Suppressor macrophage treated with lipopolysaccharide for 4 hours (primary cell): ENCODE results near the gene IL32.
"Not testable (repeated sequence)": the region's sequence is repeated elsewhere in the genome, so short reads cannot be mapped to it uniquely, and the experiment has no call there.

Experiments
- DNase-seq: peaks from one replicate; pipeline ENCODE4 v3.0.0-alpha.2; 2020

Gene IL32

DNA sequence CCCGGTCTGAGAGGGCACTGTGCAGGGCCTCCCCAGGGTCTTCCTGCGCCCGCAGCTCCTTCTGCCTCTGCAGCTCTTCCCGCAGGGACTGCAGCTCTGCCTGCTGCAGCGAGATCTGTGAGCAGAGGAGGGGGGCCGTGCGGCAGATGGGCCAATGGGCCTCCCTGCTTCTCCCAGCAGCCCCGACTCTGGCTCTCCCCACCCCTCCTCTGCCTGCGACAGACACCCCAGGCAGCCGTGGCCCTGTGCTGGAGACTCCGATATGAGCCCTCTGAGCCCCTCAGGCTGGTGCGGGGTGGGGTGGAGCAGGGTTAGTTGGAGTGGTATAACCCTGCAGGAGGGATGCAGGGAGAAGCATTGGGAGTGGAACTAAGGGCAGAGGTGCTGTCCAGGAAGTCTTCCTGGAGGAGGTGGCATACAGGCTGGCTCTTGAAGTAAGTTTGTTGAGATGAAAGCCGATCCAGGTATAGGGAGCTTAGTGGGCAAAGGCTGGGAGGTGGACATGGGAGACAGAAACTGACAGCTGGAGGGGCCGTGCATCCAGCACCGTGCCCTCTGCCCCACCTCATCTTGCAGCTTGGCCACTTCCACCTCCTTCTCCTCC is 36.6 kb upstream of the IL32 start:
- DNase-seq: no peak

DNA sequence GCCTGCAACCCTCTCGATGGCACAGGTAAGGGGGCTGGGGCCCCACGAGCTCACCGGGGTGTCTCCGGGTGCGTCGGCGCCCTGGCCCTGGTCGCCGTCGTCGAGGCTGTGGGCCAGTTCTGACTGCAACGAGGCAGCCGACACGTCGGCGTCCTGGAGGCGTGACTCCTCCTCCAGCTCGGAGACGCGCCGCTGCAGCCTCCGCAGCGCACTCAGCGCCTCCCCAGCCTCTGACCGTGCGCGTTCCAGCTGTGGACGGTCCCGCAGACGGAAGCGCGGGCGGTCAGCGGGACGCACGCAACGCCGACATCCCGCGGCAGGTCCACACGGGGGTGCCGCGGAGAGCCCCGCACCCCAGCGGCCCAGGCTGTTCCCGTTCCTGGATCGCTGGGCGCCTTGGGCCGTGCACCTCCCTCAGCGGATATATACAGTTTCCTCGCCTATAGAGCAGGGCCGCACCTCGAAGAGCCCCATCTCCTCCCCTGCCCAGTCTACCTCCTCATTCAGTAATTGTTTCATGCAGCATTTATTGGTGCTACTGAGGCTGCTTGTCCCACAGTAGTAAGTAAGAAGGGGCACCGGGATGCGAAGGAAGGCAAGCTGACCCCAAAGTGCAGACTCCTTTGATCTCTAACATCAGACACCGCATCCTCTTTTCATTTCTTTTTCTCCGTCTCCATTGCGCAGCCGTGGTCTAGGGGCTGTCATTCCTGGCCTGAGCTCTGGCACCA is 35.8 kb upstream of the IL32 start:
- peak; percentile 50 for DNase-seq

DNA sequence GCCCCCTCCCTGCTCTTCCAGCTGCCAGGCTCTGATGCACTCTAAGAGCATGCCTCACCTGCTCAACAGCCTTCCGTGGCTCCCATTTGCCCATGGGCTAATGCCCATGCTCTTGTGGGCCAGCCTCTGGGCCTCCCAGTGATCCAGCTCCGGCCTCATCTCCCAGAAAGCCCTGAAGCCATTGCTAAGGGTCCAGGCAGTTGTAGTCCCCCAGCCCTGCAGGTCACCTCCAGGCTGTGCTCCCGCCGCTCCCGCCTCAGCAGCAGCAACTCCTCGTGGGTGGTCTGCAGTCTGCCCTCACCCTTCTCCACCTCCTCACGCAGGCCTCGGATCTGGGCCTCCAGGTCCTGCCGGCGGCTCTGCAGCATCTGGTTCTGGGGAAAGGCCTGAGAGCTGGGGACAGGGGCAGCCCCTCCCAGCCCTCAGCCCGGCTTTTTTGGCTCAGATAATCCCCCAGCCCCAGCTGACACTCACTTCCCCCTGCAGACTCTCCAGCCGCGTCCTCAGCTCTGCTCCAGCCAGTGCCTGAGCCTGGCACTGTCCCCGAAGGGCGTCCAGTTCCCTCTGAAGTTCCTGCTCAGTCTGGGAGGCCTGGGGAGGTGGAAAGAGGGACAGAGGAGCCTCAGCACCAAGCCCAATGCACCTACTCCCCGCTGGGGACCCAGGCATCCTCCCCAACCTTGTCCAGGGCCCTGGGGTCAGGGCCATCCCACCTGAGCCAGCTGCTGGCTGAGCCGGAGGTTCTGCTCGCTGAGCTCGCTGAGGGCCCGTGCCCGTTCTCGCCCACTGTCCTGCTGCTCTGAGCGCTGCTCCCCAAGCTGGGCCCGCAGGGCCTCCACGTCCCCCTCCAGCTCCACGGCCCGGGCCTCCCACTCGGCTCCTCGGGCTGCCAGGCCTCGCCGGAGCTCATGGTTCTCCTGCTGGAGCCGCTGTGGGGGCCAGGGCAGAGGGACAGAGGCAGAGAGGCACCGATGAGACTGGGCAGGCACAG is 34.9 kb upstream of the IL32 start:
- no peak for DNase-seq

DNA sequence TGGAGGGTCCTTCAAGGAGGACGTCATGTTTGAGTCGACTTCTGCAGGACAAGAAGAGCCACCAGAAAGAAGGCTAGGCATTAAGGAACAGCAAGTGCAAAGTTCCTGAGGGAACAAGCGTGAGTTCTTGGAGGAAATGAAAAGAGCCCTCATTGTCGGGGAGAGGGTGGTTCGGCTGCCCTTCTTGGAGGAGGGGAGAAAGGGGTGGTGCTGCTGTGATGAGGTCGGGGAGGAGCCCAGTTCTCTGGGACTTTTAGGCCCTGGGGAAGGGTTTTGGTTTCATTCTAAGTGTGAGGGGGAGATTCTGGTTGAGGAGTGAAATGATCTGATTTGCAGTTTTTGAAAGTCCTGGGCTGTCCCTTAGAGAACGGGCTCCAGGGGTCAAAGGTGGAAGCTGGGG is 32.8 kb upstream of the IL32 start:
- peak; percentile 73 for DNase-seq

DNA sequence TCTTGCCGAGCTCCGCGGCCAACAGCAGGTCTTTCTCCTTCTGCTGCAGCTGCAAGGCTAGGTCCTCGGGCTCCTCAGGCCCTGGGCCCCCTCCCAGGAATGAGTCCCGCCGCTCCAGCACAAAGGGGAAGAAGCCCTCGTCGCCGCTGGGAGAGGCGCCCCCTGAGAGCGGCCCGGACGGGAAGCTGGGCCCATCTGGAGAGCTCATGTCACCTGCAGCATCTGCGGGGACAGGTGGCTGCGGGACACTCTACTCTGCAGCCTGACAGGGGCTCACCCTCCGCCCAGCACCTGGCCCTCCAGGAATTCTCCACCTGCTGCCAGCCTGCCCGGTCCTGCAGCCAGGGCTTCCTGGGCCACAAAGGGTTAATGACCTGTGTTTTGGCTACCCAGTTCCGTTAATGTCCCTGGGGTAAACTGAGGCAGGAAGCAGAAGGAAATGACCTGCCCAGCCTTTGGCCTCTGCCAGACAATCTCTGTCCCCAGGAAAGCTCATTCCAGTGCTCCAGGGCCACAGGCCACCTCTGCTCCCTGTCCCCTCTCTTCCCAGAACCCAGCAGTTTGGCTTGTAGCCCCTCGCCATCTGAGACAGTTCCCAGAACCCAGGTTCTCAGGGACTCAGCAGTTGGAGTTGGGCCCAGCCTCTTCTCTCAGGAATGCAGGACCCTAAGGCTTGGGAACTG is 30.0 kb upstream of the IL32 start:
- no peak for DNase-seq

DNA sequence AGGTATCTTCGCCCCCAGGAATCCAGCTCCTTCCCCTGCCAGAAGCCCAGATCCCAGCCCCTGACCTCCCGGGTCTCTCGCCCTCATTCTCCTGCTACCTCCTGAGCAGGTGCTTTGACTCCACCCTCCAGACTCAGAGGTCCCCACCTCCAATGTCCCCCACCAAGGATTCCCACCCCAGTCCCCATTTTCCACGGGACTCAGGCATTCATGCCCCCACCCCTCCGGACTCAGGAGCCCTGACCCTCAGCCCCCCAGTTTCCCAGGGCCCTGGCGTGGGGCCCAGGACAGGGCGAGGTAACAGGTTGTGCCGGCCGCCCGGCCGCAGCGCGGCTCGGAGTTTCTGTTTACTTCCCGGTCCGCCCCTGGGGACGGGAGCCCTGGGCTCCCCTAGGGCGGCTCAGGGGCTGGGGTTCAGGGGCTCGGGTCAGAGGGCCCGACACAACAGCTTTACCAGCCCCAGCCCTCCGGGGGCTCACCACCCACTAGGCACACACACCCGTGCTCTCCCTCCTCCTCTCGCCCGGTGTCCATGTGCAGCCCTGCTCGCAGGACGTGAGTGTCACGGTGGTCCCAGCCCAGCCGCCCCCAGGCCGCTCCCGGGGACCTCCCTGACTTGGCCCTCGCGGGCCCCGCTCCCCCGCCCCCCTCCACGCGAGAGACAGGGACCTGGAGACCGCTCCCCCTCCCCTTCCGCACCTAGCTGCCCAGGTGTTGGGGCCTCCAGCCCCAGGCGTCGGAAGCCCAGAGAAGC is 29.3 kb upstream of the IL32 start:
- DNase-seq: no peak

DNA sequence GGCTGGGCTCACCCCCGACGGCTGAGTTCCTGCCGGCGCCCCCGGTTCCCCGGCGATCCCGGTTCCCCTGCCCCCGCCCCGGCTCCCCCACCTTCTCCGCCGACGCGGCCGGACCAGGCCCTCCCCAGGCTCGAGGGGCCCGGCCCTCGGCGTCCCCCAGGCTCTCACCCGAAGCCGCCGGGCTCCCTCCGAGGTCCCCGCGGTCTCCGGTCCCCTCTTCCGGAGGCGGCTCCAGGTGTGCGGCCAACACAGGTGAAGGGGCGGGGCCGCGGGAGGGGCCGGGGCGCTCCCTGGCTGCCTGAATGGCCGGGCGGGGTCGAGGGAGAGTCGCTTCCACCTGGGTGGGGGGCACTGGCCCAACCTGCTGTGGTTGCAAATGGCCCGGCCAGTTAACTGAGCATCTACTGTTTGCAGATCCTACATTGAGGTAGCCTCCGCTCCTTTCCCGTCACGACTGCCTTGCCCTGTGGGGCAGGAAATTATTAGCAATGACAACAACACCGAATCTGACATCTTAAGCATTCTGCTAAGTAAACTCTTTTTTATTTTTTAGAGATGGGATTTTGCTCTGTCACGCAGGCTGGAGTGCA is 28.6 kb upstream of the IL32 start, which contains the start of gene BICDL2:
BICDL2 (minus strand) TSS at position 219 of the 590 bp plus-strand sequence. CDS start 1,448 bp downstream, outside the sequence.
- no peak for DNase-seq

DNA sequence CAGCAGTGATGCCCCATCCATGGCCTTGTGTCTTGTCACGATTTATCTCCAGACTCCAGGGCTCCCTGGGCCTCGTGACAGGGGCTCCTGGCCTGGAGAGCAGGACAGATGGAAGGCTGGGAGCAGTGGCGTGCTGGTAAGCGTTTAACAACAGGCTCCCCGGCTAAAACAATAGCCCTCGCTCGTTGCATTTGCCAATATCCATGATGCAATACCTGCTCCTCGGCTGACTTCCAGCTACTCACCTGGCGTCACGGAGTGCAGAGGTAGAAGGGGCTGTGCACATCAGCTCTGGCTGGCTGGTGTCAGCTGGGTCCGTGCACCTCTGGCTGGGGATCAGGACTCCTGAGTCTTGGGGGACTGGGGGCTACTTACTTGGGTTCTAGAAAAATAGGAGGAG is 27.2 kb upstream of the IL32 start:
- DNase-seq: no peak

DNA sequence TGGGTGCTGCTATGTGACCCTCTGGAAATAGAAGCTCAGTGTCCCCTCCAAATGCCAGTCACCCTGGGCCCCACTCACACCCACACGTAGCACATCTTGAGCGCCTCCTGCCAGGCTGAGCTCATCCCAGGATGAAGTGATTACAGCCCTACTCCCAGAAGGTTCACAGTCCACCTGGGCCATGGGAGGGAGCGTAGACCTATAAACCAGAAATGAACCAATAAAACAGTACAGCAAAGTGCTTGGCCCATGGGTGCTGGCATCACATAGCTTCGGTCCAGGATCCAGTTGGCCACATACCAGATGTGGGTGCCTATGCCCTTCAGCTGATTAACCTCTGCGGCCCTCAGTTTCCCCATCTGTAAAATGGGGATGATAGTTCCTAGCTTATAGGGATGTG is 26.5 kb upstream of the IL32 start:
- DNase-seq: no peak

DNA sequence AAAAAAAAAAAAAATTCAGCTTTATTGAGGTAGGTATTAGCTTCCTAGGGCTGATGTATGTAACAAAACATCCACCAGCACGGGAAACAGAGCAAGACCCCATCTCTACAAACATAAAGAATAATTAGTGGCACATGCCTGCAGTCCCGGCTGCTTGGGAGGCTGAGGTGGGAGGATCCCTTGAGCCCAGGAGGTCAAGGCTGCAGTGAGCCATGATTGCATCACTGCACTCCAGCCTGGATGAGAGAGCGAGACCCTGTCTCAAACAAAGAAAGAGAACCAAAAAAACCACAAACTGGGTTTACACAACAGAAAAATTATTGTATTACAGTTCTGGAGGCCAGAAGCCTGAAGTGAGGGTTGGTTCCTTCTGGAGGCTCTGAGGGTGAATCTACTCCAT is 23.1 kb upstream of the IL32 start:
- no peak for DNase-seq

DNA sequence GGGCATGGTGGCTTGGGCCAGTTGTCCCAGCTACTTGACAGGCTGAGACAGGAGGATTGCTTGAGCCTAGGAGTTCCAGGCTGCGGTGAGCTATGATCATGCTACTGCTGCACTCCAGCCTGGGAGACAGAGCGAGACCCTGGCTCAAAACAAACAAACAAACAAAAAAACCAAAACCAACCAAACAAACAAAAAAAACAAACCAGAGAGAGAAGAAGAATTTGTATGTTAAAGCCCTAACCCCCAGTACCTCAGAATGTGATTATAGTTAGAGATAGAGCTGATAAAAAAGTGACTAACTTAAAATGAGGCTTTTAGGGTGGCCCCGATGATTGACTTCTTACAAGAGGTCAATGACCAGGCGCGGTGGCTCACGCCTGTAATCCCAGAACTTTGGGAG is 20.7 kb upstream of the IL32 start:
- no peak for DNase-seq

DNA sequence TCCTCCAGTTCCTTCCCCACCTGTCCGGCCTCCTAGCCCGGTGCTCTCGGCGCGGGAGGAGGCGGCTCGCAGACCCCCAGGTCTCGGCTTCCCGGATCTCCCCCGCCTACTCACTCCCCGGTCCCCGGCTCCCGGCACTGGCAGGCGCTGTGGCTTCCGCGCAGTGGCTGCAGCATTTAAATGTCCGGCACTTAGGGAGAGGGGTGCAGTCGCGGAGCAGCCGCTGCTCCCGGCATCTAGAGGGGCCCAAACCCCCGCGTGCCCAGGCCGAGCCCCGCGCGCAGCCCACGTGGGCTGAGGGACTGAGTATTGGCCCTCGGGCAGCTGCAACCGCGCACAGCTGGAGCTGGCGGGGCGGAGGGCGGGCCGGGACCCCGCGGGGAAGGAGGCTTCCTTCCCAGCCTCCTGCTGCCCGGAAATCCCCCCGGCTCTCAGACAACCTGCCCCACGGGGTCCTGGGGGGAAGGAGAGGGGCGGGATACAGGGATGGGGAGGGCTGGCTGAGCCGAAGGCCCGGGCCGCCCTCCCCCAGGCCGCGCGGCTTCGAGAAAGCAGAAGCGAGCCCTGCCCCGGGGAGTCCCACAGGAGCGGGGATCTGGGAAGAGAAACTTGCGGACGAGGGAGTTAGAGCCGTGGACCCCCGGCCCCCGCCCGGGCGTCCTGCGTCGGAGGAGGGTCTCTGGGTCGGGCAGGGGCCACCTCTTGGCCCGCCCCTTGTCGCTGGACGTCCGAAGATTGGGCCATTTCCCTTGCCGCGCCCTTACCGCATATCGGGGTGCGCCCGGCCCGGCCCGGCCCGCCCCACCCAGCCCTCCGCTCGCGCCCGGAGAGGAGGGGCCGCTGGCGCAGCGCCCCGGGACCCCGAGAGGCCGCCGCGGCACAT is 19.4 kb upstream of the IL32 start, which contains the start of gene MMP25:
MMP25 (plus strand) TSS at position 804 of the 883 bp plus-strand sequence. CDS start 357 bp downstream, outside the sequence.
- peak; percentile 85 for DNase-seq

DNA sequence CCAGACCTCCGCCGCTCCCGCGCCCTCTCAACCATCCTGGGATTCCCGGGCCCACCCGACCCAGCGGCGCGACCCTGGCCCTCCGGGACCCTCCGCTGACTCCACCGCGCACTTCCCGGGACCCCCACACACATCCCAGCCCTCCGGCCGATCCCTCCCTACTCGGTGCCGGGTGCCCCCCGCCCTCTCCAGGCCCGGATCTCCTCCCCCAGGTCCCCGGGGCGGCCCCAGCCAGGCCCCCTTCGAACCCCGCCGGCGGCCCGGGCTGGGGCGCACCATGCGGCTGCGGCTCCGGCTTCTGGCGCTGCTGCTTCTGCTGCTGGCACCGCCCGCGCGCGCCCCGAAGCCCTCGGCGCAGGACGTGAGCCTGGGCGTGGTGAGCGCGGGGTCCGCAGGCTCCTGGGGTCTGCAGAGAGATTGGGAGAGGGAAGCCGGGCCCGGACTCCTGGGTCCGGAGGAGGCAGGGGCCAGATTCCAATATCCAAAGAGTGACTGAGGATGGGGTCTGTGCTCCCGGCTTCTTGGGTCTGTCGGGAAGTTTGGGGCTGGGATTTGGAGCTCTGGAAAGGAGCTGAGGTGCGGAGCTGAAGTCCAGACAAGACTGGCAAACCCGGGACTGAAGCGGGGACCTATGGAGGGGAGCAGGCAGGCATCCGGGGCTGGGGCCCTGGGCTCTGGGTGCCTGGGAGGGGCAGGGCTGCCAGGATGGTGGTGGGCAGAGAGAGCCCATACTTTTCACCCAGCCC is 18.6 kb upstream of the IL32 start:
- DNase-seq: no peak

DNA sequence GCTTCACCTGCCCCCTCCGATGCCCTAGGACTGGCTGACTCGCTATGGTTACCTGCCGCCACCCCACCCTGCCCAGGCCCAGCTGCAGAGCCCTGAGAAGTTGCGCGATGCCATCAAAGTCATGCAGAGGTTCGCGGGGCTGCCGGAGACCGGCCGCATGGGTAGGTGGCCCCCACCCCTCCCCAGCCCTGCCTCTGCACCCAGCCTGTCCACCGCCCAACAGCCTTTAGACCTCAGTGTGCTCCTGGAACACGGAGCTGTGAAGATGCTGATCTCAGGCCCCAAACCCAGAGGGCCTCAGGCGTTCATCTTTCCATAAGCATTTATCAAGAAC is 18.1 kb upstream of the IL32 start:
- no peak for DNase-seq

DNA sequence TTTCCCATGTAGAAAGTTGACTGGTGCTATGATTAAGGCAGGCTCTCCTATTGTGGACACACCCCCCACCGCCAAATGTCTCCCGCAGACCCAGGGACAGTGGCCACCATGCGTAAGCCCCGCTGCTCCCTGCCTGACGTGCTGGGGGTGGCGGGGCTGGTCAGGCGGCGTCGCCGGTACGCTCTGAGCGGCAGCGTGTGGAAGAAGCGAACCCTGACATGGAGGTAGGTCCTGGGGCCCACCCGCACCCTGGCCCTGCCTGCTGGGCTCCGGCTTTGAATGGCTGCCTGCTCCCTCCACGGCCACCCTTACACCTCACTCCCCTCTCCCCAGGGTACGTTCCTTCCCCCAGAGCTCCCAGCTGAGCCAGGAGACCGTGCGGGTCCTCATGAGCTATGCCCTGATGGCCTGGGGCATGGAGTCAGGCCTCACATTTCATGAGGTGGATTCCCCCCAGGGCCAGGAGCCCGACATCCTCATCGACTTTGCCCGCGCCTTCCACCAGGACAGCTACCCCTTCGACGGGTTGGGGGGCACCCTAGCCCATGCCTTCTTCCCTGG is 15.4 kb upstream of the IL32 start:
- no peak for DNase-seq

DNA sequence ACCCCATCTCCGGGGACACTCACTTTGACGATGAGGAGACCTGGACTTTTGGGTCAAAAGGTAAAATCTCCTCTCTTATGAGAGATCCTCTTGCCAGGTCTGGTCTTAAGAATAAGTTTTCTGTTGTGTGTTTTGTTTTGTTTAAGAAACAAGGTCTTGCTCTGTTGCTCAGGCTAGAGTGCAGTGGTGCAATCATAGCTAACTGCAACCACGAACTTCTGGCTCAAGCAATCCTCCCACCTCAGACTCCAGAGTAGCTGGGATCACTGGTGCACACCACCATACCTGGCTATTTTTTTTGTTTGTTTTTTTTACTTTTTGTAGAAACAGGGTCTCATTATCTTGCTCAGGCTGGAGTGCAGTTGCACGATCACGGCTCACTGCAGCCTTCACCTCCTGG is 15.0 kb upstream of the IL32 start:
- DNase-seq: no peak

DNA sequence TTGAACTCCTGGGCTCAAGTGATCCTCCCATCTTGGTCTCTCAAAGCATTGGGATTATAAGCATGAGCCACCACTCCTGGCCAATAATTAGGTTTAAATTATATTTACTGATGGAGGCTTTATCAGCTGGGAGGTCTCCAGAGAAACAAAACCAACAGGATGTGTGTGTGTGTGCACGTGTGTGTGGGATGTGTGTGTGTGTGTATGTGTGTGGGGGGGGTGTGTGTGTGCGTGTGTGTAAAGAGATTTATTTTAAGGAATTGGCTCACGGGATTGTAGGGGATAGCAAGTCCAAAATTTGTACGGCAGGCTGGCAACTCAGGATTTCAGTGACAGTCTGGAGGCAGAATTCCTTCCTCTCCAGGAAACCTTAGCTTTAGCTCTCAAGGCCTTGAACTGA is 14.4 kb upstream of the IL32 start:
- no peak for DNase-seq

DNA sequence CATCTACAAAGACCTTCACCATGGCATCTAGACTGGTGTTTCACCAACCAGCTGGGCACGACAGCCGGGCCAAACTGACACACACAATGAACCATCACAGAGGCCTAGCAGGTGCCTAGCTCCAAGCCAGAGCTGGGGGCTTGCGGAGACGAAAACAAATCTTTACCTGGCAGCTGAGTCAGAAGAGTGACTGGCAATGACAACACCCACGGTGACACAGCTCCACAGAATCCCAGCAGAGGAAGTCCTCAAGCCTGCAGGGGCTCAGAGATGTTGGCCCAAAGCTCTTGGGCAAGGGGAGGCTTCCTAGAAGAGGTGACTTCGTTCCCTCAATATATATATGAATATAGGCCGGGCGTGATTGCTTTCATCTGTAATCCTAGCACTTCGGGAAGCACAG is 13.9 kb upstream of the IL32 start:
- DNase-seq: no peak

DNA sequence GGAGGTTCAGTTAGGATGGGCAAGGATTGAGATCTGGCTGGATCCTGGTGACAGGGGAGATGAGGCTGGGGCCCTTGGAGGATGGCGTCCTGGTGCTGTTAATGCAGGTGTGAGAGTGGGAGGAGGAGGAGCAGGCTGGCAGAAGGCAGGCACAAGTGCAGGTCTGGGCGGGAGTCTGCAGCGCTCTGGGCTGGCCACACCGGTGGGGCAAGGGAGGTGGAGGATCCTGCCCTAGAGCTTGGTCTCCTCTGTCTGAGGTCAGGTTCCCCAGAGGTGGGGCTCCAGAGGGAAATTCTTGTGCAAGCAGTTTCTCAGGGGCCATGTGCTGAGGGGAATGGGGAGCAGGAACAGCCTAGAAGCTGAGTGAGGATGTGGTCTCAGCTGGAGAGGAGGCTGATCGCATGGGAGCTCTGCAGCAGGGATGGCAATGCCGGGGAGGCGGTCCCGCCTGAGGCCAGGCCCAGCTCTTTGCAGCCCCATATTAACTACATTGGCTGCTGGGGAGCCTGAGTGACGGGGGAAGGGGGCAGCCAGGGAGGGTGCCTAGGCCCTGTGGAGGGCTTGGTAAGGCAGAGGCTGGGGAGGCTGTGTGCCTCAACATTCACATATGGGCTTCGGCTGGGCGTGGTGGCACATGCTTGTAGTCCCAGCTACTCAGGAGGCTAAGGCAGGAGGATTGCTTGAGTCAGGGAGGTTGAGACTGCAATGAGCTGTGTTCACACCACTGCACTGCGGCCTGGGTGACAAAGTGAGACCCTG is 12.7 kb upstream of the IL32 start:
- not testable (repeated sequence) for DNase-seq
